CD14-positive monocyte (primary cell): Measurements from ENCODE around the gene TPPP2. TPM values are rescaled to one million over a fixed set of nuclear protein-coding genes. Genes with fewer than 3 reads are reported as not detected.

Source experiments
- DNase-seq, 3 donors: peaks; one replicate each; pipeline ENCODE4 v3.0.0-alpha.2; 2011 to 2022
- H2AFZ ChIP-seq: 2 replicates; pipeline ENCODE4 v1.6.0; 2012; ENCODE audit warnings: mild to moderate bottlenecking, low read depth, low read length, inconsistent platforms; ENCODE audit not compliant: insufficient read depth, poor library complexity, severe bottlenecking
- H3K27ac ChIP-seq, 2 donors: 1 replicate in 1 of 2; 2 replicates in 1 of 2; pipeline ENCODE4 v1.5.1; 2012 to 2013; ENCODE audit warnings: low read length in 2 of 2, control low read depth in 1 of 2, inconsistent platforms in 1 of 2, low read depth in 1 of 2, mild to moderate bottlenecking in 1 of 2
- H3K27me3 ChIP-seq, 2 donors: one replicate each; pipeline versions ENCODE4 v1.6.0 to v1.6.1; 2011 to 2013; ENCODE audit warnings: low read length in 2 of 2; ENCODE audit not compliant: control insufficient read depth in 2 of 2, insufficient read depth in 2 of 2
- H3K36me3 ChIP-seq, 2 donors: replicated peaks in 1 of 2; 1 replicate in 1 of 2; 2 replicates in 1 of 2; pipeline versions ENCODE4 v1.5.1 to v1.6.1; 2012 to 2013; ENCODE audit warnings: low read length in 2 of 2, control low read depth in 1 of 2, inconsistent platforms in 1 of 2, mild to moderate bottlenecking in 1 of 2; ENCODE audit not compliant: insufficient read depth in 2 of 2, control insufficient read depth in 1 of 2
- H3K4me1 ChIP-seq, 2 donors: 1 replicate in 1 of 2; 2 replicates in 1 of 2; pipeline versions ENCODE4 v1.5.1 to v1.6.1; 2012 to 2013; ENCODE audit warnings: low read length in 2 of 2, control low read depth in 1 of 2, inconsistent platforms in 1 of 2, mild to moderate bottlenecking in 1 of 2, moderate library complexity in 1 of 2; ENCODE audit not compliant: insufficient read depth in 2 of 2, control insufficient read depth in 1 of 2
- H3K4me2 ChIP-seq: replicated peaks from 2 replicates; pipeline ENCODE3; 2012; ENCODE audit warnings: low read length, moderate library complexity, mild to moderate bottlenecking; ENCODE audit not compliant: poor library complexity, severe bottlenecking; ENCODE audit errors: extremely low read depth
- H3K4me3 ChIP-seq, 3 experiments: fragments of 200-600 bp in 1 of 3; sonication (generic) in 1 of 3; replicated peaks in 1 of 3; 1 replicate in 2 of 3; 2 replicates in 1 of 3; pipeline ENCODE4 v1.5.1; 2011 to 2013; ENCODE audit warnings: low read length in 3 of 3, mild to moderate bottlenecking in 3 of 3, control low read depth in 2 of 3, low read depth in 2 of 3, inconsistent platforms in 1 of 3, moderate library complexity in 1 of 3
- H3K79me2 ChIP-seq: 2 replicates; pipeline ENCODE4 v1.6.0; 2012; ENCODE audit warnings: mild to moderate bottlenecking, control low read depth, inconsistent platforms, low read length, moderate library complexity; ENCODE audit not compliant: insufficient read depth
- H3K9ac ChIP-seq: 2 replicates; pipeline ENCODE4 v1.6.0; 2017; ENCODE audit warnings: low read length, mild to moderate bottlenecking; ENCODE audit not compliant: insufficient read depth, poor library complexity, severe bottlenecking
- H3K9me3 ChIP-seq, 2 donors: replicated peaks in 1 of 2; 1 replicate in 1 of 2; 2 replicates in 1 of 2; pipeline versions ENCODE4 v1.5.1 to v1.6.1; 2012 to 2013; ENCODE audit warnings: low read length in 2 of 2, control low read depth in 1 of 2; ENCODE audit not compliant: control insufficient read depth in 1 of 2, insufficient read depth in 1 of 2
- H4K20me1 ChIP-seq: 2 replicates; pipeline ENCODE4 v1.6.0; 2012; ENCODE audit warnings: mild to moderate bottlenecking, low read length, control low read depth, moderate library complexity; ENCODE audit not compliant: insufficient read depth
- H3K27ac Mint-ChIP-seq, 7 donors: one replicate each; pipeline ENCODE4 v1.8.0; 2020; ENCODE audit warnings: mild to moderate bottlenecking in 7 of 7, mixed read lengths in 7 of 7, moderate library complexity in 6 of 7, inconsistent platforms in 2 of 7
- H3K27me3 Mint-ChIP-seq, 3 donors: one replicate each; pipeline ENCODE4 v1.8.0; 2021 to 2022; ENCODE audit warnings: low read depth in 3 of 3, mild to moderate bottlenecking in 3 of 3, mixed read lengths in 3 of 3, moderate library complexity in 3 of 3, inconsistent platforms in 1 of 3
- H3K36me3 Mint-ChIP-seq, 2 donors: one replicate each; pipeline ENCODE4 v1.8.0; 2020; ENCODE audit warnings: mixed read lengths in 2 of 2, inconsistent platforms in 1 of 2, mild to moderate bottlenecking in 1 of 2
- H3K4me1 Mint-ChIP-seq: one replicate; pipeline ENCODE4 v1.8.0; 2020; ENCODE audit warnings: mild to moderate bottlenecking, mixed read lengths
- H3K4me3 Mint-ChIP-seq, 2 donors: one replicate each; pipeline ENCODE4 v1.8.0; 2020; ENCODE audit warnings: mild to moderate bottlenecking in 2 of 2, mixed read lengths in 2 of 2, moderate library complexity in 1 of 2
- H3K9me3 Mint-ChIP-seq, 7 donors: one replicate each; pipeline ENCODE4 v1.8.0; 2020 to 2022; ENCODE audit warnings: mixed read lengths in 7 of 7, mild to moderate bottlenecking in 6 of 7, moderate library complexity in 6 of 7, inconsistent platforms in 2 of 7
- WGBS: methylation state at CpG from one replicate; pipeline ENCODE4 v1.1.5; 2013; ENCODE audit warnings: missing lambda C conversion rate; ENCODE audit not compliant: insufficient coverage; 5-methylcytosine and 5-hydroxymethylcytosine counted together
- intact Hi-C, 2 donors: fragments of 100-400 bp; cut with micrococcal nuclease; formaldehyde crosslinking; loops; one replicate each; pipeline versions ENCODE4 v1.15.0 to v1.15.1; 2023
- polyA plus RNA-seq, 3 donors: library from polyadenylated mRNA; depleted of rRNA in 1 of 3; unstranded in 2 of 3; stranded (reverse) in 1 of 3; fragments of 300-500 nt in 2 of 3; fragments of >200 nt in 1 of 3; fragmentation: Illumina TruSeq in 2 of 3; gene quantifications; 1 replicate in 2 of 3; 2 replicates in 1 of 3; pipeline ENCODE4 v1.2.3, GENCODE V29; 2012 to 2021
- TF ChIP-seq, protein P1 (sequence below): fragments of 200-600 bp; IDR thresholded peaks from one replicate; pipeline ENCODE4 v1.8.0; 2022; ENCODE audit warnings: antibody characterized with exemption, mild to moderate bottlenecking

Gene TPPP2
- polyA plus RNA-seq, 3 donors = not detected

DNA sequence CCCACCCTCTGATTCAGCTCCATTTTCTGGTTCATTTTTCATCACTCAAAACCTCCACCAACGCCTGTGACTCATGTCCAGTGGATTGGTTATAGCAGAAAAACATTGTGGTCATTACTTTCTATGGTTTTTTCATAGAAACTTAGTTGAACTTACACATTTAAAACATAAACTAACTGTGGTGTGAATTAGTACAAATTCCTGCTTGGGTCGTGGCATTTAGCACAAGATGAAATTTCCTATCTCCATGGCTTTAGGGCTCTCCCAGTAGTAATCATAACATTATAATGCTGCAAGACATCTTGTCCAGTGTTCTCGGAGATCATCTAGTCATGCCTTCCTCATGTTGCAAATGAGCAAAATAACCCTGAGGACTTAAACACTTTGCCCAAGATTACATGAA lies 19.3 kb downstream of the TPPP2 start:
- TF ChIP-seq, protein P1, sequence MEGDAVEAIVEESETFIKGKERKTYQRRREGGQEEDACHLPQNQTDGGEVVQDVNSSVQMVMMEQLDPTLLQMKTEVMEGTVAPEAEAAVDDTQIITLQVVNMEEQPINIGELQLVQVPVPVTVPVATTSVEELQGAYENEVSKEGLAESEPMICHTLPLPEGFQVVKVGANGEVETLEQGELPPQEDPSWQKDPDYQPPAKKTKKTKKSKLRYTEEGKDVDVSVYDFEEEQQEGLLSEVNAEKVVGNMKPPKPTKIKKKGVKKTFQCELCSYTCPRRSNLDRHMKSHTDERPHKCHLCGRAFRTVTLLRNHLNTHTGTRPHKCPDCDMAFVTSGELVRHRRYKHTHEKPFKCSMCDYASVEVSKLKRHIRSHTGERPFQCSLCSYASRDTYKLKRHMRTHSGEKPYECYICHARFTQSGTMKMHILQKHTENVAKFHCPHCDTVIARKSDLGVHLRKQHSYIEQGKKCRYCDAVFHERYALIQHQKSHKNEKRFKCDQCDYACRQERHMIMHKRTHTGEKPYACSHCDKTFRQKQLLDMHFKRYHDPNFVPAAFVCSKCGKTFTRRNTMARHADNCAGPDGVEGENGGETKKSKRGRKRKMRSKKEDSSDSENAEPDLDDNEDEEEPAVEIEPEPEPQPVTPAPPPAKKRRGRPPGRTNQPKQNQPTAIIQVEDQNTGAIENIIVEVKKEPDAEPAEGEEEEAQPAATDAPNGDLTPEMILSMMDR = no peak
- no peak overlapping the region for H3K27ac ChIP-seq
- WGBS = 100% methylated on average over 1 of the region's 3 CpGs
- peaks cover 0 to 9% of the 10 kb centered on the region in 2 donors for H3K4me1 ChIP-seq
- peaks cover 8 to 11% (median 9%) of the 10 kb centered on the region in 3 donors for H3K27me3 Mint-ChIP-seq
- H3K27me3 ChIP-seq = peaks cover 2 to 42% of the 10 kb centered on the region in 2 donors
- no peaks in the 10 kb centered on the region for H3K9me3 ChIP-seq
- H3K36me3 Mint-ChIP-seq = no peaks in the 10 kb centered on the region
- H2AFZ ChIP-seq = no peak overlapping the region
- no peaks in the 10 kb centered on the region for H3K36me3 ChIP-seq
- peak overlapping the region in 1 of 2 donors; percentile 49 for H3K4me3 Mint-ChIP-seq
- H3K27ac Mint-ChIP-seq = no peak overlapping the region
- peaks cover 5% of the 10 kb centered on the region for H3K4me1 Mint-ChIP-seq
- no peaks in the 10 kb centered on the region for H4K20me1 ChIP-seq
- intact Hi-C loops = no loop called here
- no peak overlapping the region for H3K4me3 ChIP-seq
- H3K9me3 Mint-ChIP-seq = no peaks in the 10 kb centered on the region
- H3K9ac ChIP-seq = no peak overlapping the region
- no peak for DNase-seq
- H3K4me2 ChIP-seq = no peak overlapping the region
- H3K79me2 ChIP-seq = no peaks in the 10 kb centered on the region

DNA sequence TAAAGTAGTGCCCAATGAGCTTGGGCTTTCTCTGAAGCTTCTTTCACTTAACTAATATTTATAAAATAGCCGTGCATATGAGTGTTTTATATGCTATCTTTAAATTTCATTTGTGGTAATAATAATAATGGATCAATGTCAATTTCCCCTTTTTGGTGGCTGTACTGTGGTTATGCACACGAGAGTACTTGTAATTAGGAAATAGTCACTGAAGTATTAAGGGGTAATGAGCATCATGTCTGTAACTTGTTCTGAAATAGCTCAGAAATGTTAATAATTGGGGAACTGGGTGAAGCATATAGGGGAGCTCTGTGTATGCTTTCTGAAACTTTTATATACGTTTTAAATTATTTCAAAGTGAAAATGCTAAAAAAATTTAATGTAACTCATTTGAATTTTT lies 20.6 kb downstream of the TPPP2 start:
- no peak overlapping the region for H3K4me3 ChIP-seq
- H3K4me1 ChIP-seq = peaks cover 0 to 9% of the 10 kb centered on the region in 2 donors
- Mint-ChIP-seq H3K9me3 (no peaks in the 10 kb centered on the region), H3K27ac (no peak overlapping the region), H3K36me3 (no peaks in the 10 kb centered on the region), H3K4me1 (peaks cover 3% of the 10 kb centered on the region), H3K4me3 (no peak overlapping the region), H3K27me3 (peaks cover 5 to 8% (median 7%) of the 10 kb centered on the region in 3 donors)
- TF ChIP-seq, protein P1 = no peak
- intact Hi-C loops = no loop called here
- no peak overlapping the region for H2AFZ ChIP-seq
- H3K4me2 ChIP-seq = no peak overlapping the region
- H3K9ac ChIP-seq = no peak overlapping the region
- DNase-seq = peak in 2 of 3 donors; percentile 11 to 44
- H3K79me2 ChIP-seq = no peaks in the 10 kb centered on the region
- no peak overlapping the region for H3K27ac ChIP-seq
- H3K36me3 ChIP-seq = no peaks in the 10 kb centered on the region
- no peaks in the 10 kb centered on the region for H3K9me3 ChIP-seq
- no CpG with 5 or more reads among the region's 3 CpGs for WGBS
- H3K27me3 ChIP-seq = peaks cover 0 to 28% of the 10 kb centered on the region in 2 donors
- no peaks in the 10 kb centered on the region for H4K20me1 ChIP-seq
